Sigmoid colon (tissue), 4 donors: Measurements from ENCODE around the gene ADARB2.

ENCODE experiments used
- EP300 ChIP-seq, 4 donors: sonication (generic); formaldehyde crosslinking; IDR thresholded peaks; one replicate each; pipeline ENCODE4 v1.6.1; 2017; ENCODE audit warnings: antibody characterized with exemption in 4 of 4
- POLR2AphosphoS5 ChIP-seq, 4 donors: sonication (generic); formaldehyde crosslinking; IDR thresholded peaks; one replicate each; pipeline ENCODE4 v1.6.1; 2017; ENCODE audit warnings: antibody characterized with exemption in 4 of 4
- TF ChIP-seq, protein P1 (sequence below), 4 experiments: fragments of 450-650 bp in 3 of 4; fragments of 200-600 bp in 1 of 4; IDR thresholded peaks; one replicate each; pipeline ENCODE4 v1.5.1; 2016 to 2019; ENCODE audit warnings: antibody characterized with exemption in 4 of 4, mild to moderate bottlenecking in 3 of 4, moderate library complexity in 2 of 4

GRCh38 chr10:1402016-1402770 is 335.1 kb downstream of the ADARB2 start:
- TF ChIP-seq, protein P1, sequence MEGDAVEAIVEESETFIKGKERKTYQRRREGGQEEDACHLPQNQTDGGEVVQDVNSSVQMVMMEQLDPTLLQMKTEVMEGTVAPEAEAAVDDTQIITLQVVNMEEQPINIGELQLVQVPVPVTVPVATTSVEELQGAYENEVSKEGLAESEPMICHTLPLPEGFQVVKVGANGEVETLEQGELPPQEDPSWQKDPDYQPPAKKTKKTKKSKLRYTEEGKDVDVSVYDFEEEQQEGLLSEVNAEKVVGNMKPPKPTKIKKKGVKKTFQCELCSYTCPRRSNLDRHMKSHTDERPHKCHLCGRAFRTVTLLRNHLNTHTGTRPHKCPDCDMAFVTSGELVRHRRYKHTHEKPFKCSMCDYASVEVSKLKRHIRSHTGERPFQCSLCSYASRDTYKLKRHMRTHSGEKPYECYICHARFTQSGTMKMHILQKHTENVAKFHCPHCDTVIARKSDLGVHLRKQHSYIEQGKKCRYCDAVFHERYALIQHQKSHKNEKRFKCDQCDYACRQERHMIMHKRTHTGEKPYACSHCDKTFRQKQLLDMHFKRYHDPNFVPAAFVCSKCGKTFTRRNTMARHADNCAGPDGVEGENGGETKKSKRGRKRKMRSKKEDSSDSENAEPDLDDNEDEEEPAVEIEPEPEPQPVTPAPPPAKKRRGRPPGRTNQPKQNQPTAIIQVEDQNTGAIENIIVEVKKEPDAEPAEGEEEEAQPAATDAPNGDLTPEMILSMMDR (IDR thresholded peaks at IDR 0.05), result no peak
- no peak for TF ChIP-seq POLR2AphosphoS5 (IDR thresholded peaks at IDR 0.05)
- TF ChIP-seq EP300 (IDR thresholded peaks at IDR 0.05), result no peak
